ENCODE data around the gene CTRB1. TPM values are rescaled to one million over a fixed set of nuclear protein-coding genes. Genes with fewer than 3 reads are reported as not detected.

Gene CTRB1
- total and polyA plus RNA-seq, 2 of the 8 experiments (the other 6 are each of a cell fraction or from before 2014, with no cell fraction given): not detected

- FAIRE-seq (no peak), DNase-seq (ENCODE audit: low read depth in 1 of 2, low spot score in 2 of 2) (no peak)
- Histone ChIP-seq H4K5ac (ENCODE audit: insufficient read length, low read depth, low read length) (no peak overlapping the region), H2BK15ac (ENCODE audit: low read length) (no peak overlapping the region), H3K4me1 (replicated peaks in 1 of 4; ENCODE audit: control insufficient read depth in 3 of 4, insufficient read depth in 4 of 4, low read length in 3 of 4) (peaks cover 0 to 15% (median 10%) of the 10 kb centered on the region in 4 experiments; a peak in 5 of 7 replicates), H3K4ac (replicated peaks; ENCODE audit: insufficient read length, low read depth, low read length) (no peak overlapping the region), H2AFZ (ENCODE audit: low read length) (no peak overlapping the region), H2AK5ac (ENCODE audit: low read depth, low read length) (no peak overlapping the region), H3K9ac (replicated peaks in 1 of 4; ENCODE audit: extremely low read depth in 1 of 4, low read depth in 3 of 4, low read length in 3 of 4) (no peak overlapping the region), H3K14ac (ENCODE audit: insufficient read length) (no peak overlapping the region), H2BK12ac (ENCODE audit: low read depth, low read length) (no peak overlapping the region), H3K79me1 (ENCODE audit: low read depth, low read length) (peaks cover 17% of the 10 kb centered on the region; the same call in 1 of the 2 replicates), H3K18ac (ENCODE audit: extremely low read depth, low read length) (peak overlapping the region; percentile 32; the same call in 1 of the 2 replicates), H3K79me2 (ENCODE audit: control insufficient read depth in 1 of 2, insufficient read depth in 2 of 2, low read length in 2 of 2) (peaks cover 0 to 56% of the 10 kb centered on the region in 2 experiments; a peak in 2 of 4 replicates), H3K56ac (replicated peaks; ENCODE audit: insufficient read length, low read depth, low read length) (no peak overlapping the region), H3K27ac (ENCODE audit: low read depth, low read length) (no peak overlapping the region), H3K27me3 (replicated peaks in 1 of 4; ENCODE audit: control insufficient read depth in 3 of 4, extremely low read depth in 1 of 4, insufficient read depth in 3 of 4, low read length in 3 of 4) (no peaks in the 10 kb centered on the region), H3K23ac (ENCODE audit: insufficient read length) (no peak overlapping the region), H2BK120ac (replicated peaks; ENCODE audit: low read depth, low read length) (no peak overlapping the region), H3K4me3 (ENCODE audit: extremely low read depth in 1 of 4, insufficient read depth in 2 of 4, low read depth in 3 of 4, low read length in 4 of 4) (no peak overlapping the region), H3K23me2 (ENCODE audit: low read depth, low read length) (no peaks in the 10 kb centered on the region), H3K36me3 (ENCODE audit: control insufficient read depth in 2 of 4, insufficient read depth in 4 of 4, low read length in 3 of 4) (peaks cover 0 to 46% (median 16%) of the 10 kb centered on the region in 4 experiments; a peak in 7 of 8 replicates), H3K9me3 (ENCODE audit: insufficient read depth in 2 of 2, low read depth in 1 of 2, low read length in 1 of 2) (no peaks in the 10 kb centered on the region), H4K8ac (ENCODE audit: extremely low read depth, insufficient read depth, low read length) (0 out of 2 replicates have a peak overlapping the region, but pooled peaks have one; percentile 74), H4K20me1 (replicated peaks in 1 of 2; ENCODE audit: control insufficient read depth in 1 of 2, insufficient read depth in 2 of 2, low read length in 2 of 2) (peaks cover 30 to 52% of the 10 kb centered on the region in 2 experiments), H3K4me2 (ENCODE audit: insufficient read depth in 1 of 2, low read depth in 2 of 2, low read length in 2 of 2) (no peak overlapping the region), H2BK20ac (ENCODE audit: low read length) (no peak overlapping the region), H4K91ac (replicated peaks; ENCODE audit: insufficient read length, low read length) (no peak overlapping the region), H2BK5ac (ENCODE audit: low read depth, low read length) (peak overlapping the region; percentile 52; the same call in 1 of the 2 replicates)
- 95% methylated on average over 13 of the region's 19 CpGs; no CpG with 5 or more reads in 1 of the 2 experiments for WGBS, 2 experiments (ENCODE audit: extremely low coverage in 1 of 2, insufficient coverage in 1 of 2, insufficient read length in 1 of 2, insufficient replicate concordance in 2 of 2, low coverage in 1 of 2, low lambda C conversion rate in 2 of 2, missing lambda C conversion rate in 1 of 2)
- 0 out of 2 replicates have a peak, but pooled peaks have one; percentile 37 for TF ChIP-seq POLR2AphosphoS5 (IDR thresholded peaks at IDR 0.05; ENCODE audit: low read depth, low read length)
- TF ChIP-seq CBX8 (IDR thresholded peaks at IDR 0.05; ENCODE audit: borderline replicate concordance, low read depth, low read length): no peak
- ChIA-PET POLR2A (ENCODE audit: partially characterized antibody) (interaction anchor here (0.7 to 22.7 kb wide), 5 partner anchors 10 to 75 kb away, joined by 3 to 375 read pairs (median 3); partner anchors contain the start of gene BCAR1), CTCF (ENCODE audit: partially characterized antibody) (interaction anchor here (0.6 to 10.8 kb wide), 7 partner anchors 10 to 247 kb away, joined by 3 to 236 read pairs (median 4); partner anchors contain the start of gene BCAR1)
These were observed 20.8 kb downstream of the CTRB1 start for GRCh38 chr16:75239542-75240122.
